Thyroid gland (tissue), 4 donors: ENCODE measurements around the gene DEPP1. TPM values are rescaled to one million over a fixed set of nuclear protein-coding genes. Genes with fewer than 3 reads are reported as not detected.

ENCODE experiments used
- DNase-seq, 2 donors: peaks; one replicate each; pipeline ENCODE4 v3.0.0-alpha.2; 2019
- H3K27ac ChIP-seq, 3 donors: fragments of 200-600 bp; sonication (generic); 1 replicate in 2 of 3; 2 replicates in 1 of 3; pipeline ENCODE4 v1.5.1; 2016 to 2019; ENCODE audit warnings: mild to moderate bottlenecking in 1 of 3, moderate library complexity in 1 of 3
- H3K27me3 ChIP-seq: fragments of 200-600 bp; sonication (generic); one replicate; pipeline ENCODE4 v1.5.1; 2019
- H3K36me3 ChIP-seq, 2 donors: fragments of 200-600 bp; sonication (generic); one replicate each; pipeline ENCODE4 v1.5.1; 2016 to 2019
- H3K4me1 ChIP-seq, 2 donors: fragments of 200-600 bp; sonication (generic); one replicate each; pipeline ENCODE4 v1.5.1; 2017 to 2019
- H3K4me3 ChIP-seq, 3 donors: fragments of 200-600 bp; sonication (generic); replicated peaks in 1 of 3; 1 replicate in 2 of 3; 2 replicates in 1 of 3; pipeline ENCODE4 v1.5.1; 2016; ENCODE audit warnings: mild to moderate bottlenecking in 1 of 3
- H3K9me3 ChIP-seq: fragments of 200-600 bp; sonication (generic); one replicate; pipeline ENCODE4 v1.5.1; 2017
- CTCF ChIP-seq, 6 experiments: fragments of 200-600 bp in 3 of 6; fragments of 450-650 bp in 3 of 6; sonication (generic) in 3 of 6; IDR thresholded peaks; one replicate each; pipeline ENCODE4 v1.5.1; 2016 to 2019; ENCODE audit warnings: antibody characterized with exemption in 6 of 6, mild to moderate bottlenecking in 2 of 6, inconsistent platforms in 1 of 6, moderate library complexity in 1 of 6
- POLR2A ChIP-seq, 2 donors: fragments of 450-650 bp; IDR thresholded peaks; one replicate each; pipeline ENCODE4 v1.6.1; 2017; ENCODE audit warnings: antibody characterized with exemption in 2 of 2, mild to moderate bottlenecking in 2 of 2, moderate library complexity in 1 of 2
- WGBS, 2 donors: methylation state at CpG; one replicate each; pipeline ENCODE4 v1.1.5; 2017; 5-methylcytosine and 5-hydroxymethylcytosine counted together
- intact Hi-C: fragments of 100-400 bp; cut with DNase I; formaldehyde crosslinking; loops from one replicate; pipeline ENCODE4 v1.15.1; 2023
- total RNA-seq, 4 donors: library from RNA; depleted of rRNA; stranded (reverse); fragments of >200 nt; gene quantifications; one replicate each; pipeline ENCODE4 v1.2.3, GENCODE V29; 2016

Gene DEPP1
- total RNA-seq, 4 donors from 2014 or later: 45.1 to 518 (median 182) TPM

GRCh38 chr10:44960482-44961229 lies 18.0 kb downstream of the DEPP1 start:
- TF ChIP-seq CTCF (IDR thresholded peaks at IDR 0.05) (no peak), POLR2A (IDR thresholded peaks at IDR 0.05) (peak in 1 of 2 donors; percentile 29)

GRCh38 chr10:44960088-44960460 lies 18.5 kb downstream of the DEPP1 start:
- peak overlapping the region; percentile 91 to 97 (median 96) for H3K27ac ChIP-seq
- no peaks in the 10 kb centered on the region for H3K27me3 ChIP-seq
- intact Hi-C loops: no loop called here
- no peak for DNase-seq
- no peaks in the 10 kb centered on the region for H3K9me3 ChIP-seq
- H3K4me1 ChIP-seq: peaks cover 54 to 55% of the 10 kb centered on the region in 2 donors
- H3K36me3 ChIP-seq: no peaks in the 10 kb centered on the region
- peak overlapping the region; percentile 23 to 76 (median 46) for H3K4me3 ChIP-seq
- 12 to 14% methylated on average over 8 of the region's 8 CpGs for WGBS, 2 donors
- TF ChIP-seq POLR2A (IDR thresholded peaks at IDR 0.05) (no peak), CTCF (IDR thresholded peaks at IDR 0.05) (no peak)

More at GRCh38 chr10:44960482-44961229, 18.0 kb downstream of the DEPP1 start:
- Histone ChIP-seq H3K27me3 (no peaks in the 10 kb centered on the region), H3K9me3 (no peaks in the 10 kb centered on the region), H3K27ac (peak overlapping the region; percentile 91 to 97 (median 96)), H3K4me1 (peaks cover 60 to 61% of the 10 kb centered on the region in 2 donors), H3K4me3 (peak overlapping the region in 2 of 3 donors; percentile 46 to 76), H3K36me3 (no peaks in the 10 kb centered on the region)
- intact Hi-C loops: no loop called here
- 30 to 34% methylated on average over 7 of the region's 7 CpGs for WGBS, 2 donors
- DNase-seq: peak; percentile 44 to 60

- peak within 1 kb of the TSS; percentile 91 to 97 (median 96) for H3K27ac ChIP-seq
- TF ChIP-seq POLR2A (IDR thresholded peaks at IDR 0.05) (peak; percentile 79 to 90), CTCF (IDR thresholded peaks at IDR 0.05) (peak in 2 of 6 experiments; percentile 6 to 12)
- 0 to 1% methylated on average over 19 to 27 of the region's 74 CpGs for WGBS, 2 donors
- intact Hi-C loops: no loop called here
- no peaks in the 10 kb centered on the region for H3K36me3 ChIP-seq
- peaks cover 48 to 49% of the 10 kb centered on the region in 2 donors for H3K4me1 ChIP-seq
- DNase-seq: peak; percentile 94 to 95
- no peaks in the 10 kb centered on the region for H3K27me3 ChIP-seq
- H3K4me3 ChIP-seq: peak within 1 kb of the TSS; percentile 23 to 90 (median 46)
- H3K9me3 ChIP-seq: no peaks in the 10 kb centered on the region
Observed at GRCh38 chr10:44959247-44960087, 19.1 kb downstream of the DEPP1 start, which contains the start of gene RASSF4. Gene RASSF4 (plus strand): TSS chr10:44959802. CDS start chr10:44970203, 10,401 bp downstream.

- intact Hi-C loops: no loop called here
- no peaks in the 10 kb centered on the region for H3K9me3 ChIP-seq
- no peaks in the 10 kb centered on the region for H3K36me3 ChIP-seq
- H3K27ac ChIP-seq: peak overlapping the region; percentile 89 to 96 (median 89)
- H3K27me3 ChIP-seq: no peaks in the 10 kb centered on the region
- peaks cover 42 to 46% of the 10 kb centered on the region in 2 donors for H3K4me1 ChIP-seq
- no peak for TF ChIP-seq POLR2A (IDR thresholded peaks at IDR 0.05)
- WGBS, 2 donors: 6 to 10% methylated on average over 6 of the region's 6 CpGs
- peak overlapping the region; percentile 21 to 90 (median 46) for H3K4me3 ChIP-seq
- no peak for DNase-seq
Observed at GRCh38 chr10:44958898-44959246, 19.7 kb downstream of the DEPP1 start.

GRCh38 chr10:44958196-44958897 lies 20.3 kb downstream of the DEPP1 start:
- peak overlapping the region; percentile 21 to 90 (median 46) for H3K4me3 ChIP-seq
- no peaks in the 10 kb centered on the region for H3K36me3 ChIP-seq
- H3K4me1 ChIP-seq: peaks cover 37 to 41% of the 10 kb centered on the region in 2 donors
- H3K27me3 ChIP-seq: no peaks in the 10 kb centered on the region
- peak overlapping the region; percentile 89 to 96 (median 89) for H3K27ac ChIP-seq
- no peak for TF ChIP-seq POLR2A (IDR thresholded peaks at IDR 0.05)
- TF ChIP-seq CTCF (IDR thresholded peaks at IDR 0.05): no peak
- intact Hi-C loops: no loop called here
- DNase-seq: no peak
- 35 to 43% methylated on average over 5 of the region's 5 CpGs for WGBS, 2 donors
- H3K9me3 ChIP-seq: no peaks in the 10 kb centered on the region
